ENCODE data around the gene ZFAND3. TPM values are rescaled to one million over a fixed set of nuclear protein-coding genes. Genes with fewer than 3 reads are reported as not detected.

ZFAND3 gene
- total and polyA plus RNA-seq, 8 donors = 19.8 to 164 (median 37.3) TPM

DNA sequence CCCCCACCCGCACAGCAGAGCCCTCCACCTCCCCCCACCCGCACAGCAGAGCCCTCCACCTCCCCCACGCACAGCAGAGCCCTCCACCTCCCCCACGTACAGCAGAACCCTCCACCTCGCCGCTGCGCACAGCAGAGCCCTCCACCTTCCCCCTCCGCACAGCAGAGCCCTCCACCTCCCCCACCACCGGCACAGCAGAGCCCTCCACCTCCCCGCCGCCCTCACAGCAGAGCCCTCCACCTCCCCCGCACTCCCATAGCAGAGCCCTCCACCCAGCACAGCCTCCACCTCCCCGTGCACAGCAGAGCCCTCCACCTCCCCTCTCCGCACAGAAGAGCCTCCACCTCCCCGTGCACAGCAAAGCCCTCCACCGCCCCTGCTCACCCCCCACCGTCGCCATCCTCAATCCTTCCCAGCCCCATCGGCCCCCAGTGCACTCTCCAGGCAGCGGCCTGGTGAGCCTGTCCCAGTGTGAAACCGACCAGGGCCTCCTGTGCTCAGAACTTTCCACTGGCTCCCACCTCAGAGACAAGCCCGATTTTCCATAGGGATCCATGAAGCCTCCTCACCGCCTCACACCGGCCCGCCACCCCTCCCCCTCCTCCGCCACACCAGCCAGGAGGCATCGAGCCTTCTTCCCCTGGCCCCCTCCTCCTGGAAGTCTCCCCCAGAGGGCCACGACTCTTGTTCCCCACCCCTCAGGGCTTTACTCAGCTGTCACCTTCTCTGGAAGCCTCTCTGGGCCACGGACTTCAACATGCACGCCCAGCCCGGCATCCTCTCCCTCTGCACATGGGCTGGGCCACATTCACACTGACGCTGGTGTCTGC, 347.1 kb downstream of the ZFAND3 start:
- Histone ChIP-seq H3K27me3 (no peaks in the 10 kb centered on the region), H3K9me3 (no peaks in the 10 kb centered on the region), H3K36me3 (no peaks in the 10 kb centered on the region), H3K4me1 (peaks cover 0 to 20% (median 3%) of the 10 kb centered on the region in 4 donors), H3K27ac (no peak overlapping the region), H3K4me3 (no peak overlapping the region)
- no peak for DNase-seq
- WGBS, 5 donors = 73 to 83% (median 77%) methylated on average over 25 to 32 of the region's 32 CpGs
- intact Hi-C loops (cut with DNase I; ENCODE audit: low total_unique reads) = no loop called here
- TF ChIP-seq, protein P1, sequence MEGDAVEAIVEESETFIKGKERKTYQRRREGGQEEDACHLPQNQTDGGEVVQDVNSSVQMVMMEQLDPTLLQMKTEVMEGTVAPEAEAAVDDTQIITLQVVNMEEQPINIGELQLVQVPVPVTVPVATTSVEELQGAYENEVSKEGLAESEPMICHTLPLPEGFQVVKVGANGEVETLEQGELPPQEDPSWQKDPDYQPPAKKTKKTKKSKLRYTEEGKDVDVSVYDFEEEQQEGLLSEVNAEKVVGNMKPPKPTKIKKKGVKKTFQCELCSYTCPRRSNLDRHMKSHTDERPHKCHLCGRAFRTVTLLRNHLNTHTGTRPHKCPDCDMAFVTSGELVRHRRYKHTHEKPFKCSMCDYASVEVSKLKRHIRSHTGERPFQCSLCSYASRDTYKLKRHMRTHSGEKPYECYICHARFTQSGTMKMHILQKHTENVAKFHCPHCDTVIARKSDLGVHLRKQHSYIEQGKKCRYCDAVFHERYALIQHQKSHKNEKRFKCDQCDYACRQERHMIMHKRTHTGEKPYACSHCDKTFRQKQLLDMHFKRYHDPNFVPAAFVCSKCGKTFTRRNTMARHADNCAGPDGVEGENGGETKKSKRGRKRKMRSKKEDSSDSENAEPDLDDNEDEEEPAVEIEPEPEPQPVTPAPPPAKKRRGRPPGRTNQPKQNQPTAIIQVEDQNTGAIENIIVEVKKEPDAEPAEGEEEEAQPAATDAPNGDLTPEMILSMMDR (IDR thresholded peaks at IDR 0.05) = no peak
- TF ChIP-seq POLR2A (IDR thresholded peaks at IDR 0.05) (no peak), POLR2AphosphoS5 (IDR thresholded peaks at IDR 0.05) (no peak), EP300 (IDR thresholded peaks at IDR 0.05) (no peak)

- no peak for TF ChIP-seq EP300 (IDR thresholded peaks at IDR 0.05)
- TF ChIP-seq POLR2AphosphoS5 (IDR thresholded peaks at IDR 0.05) = no peak
- TF ChIP-seq, protein P1 (IDR thresholded peaks at IDR 0.05) = no peak
- TF ChIP-seq POLR2A (IDR thresholded peaks at IDR 0.05) = no peak
- Histone ChIP-seq H3K36me3 (no peaks in the 10 kb centered on the region), H3K4me3 (no peak overlapping the region), H3K27me3 (no peaks in the 10 kb centered on the region), H3K9me3 (no peaks in the 10 kb centered on the region), H3K4me1 (peaks cover 0 to 20% (median 3%) of the 10 kb centered on the region in 4 donors), H3K27ac (no peak overlapping the region)
- no peak for DNase-seq
- intact Hi-C loops (cut with DNase I; ENCODE audit: low total_unique reads) = no loop called here
- WGBS, 5 donors = 88 to 91% (median 90%) methylated on average over 7 to 11 of the region's 11 CpGs
Observed at GRCh38 chr6:38167598-38167997, 348.1 kb downstream of the ZFAND3 start.

- 88 to 97% (median 92%) methylated on average over 12 to 13 of the region's 13 CpGs for WGBS, 5 donors
- H3K36me3 ChIP-seq = peaks cover 0 to 2% (median 0%) of the 10 kb centered on the region in 4 donors
- no peak for DNase-seq
- peaks cover 0 to 20% (median 3%) of the 10 kb centered on the region in 4 donors for H3K4me1 ChIP-seq
- intact Hi-C loops (cut with DNase I; ENCODE audit: low total_unique reads) = no loop called here
- H3K27ac ChIP-seq = no peak overlapping the region
- H3K27me3 ChIP-seq = no peaks in the 10 kb centered on the region
- TF ChIP-seq, protein P1 (IDR thresholded peaks at IDR 0.05) = no peak
- TF ChIP-seq POLR2A (IDR thresholded peaks at IDR 0.05) = no peak
- no peak for TF ChIP-seq EP300 (IDR thresholded peaks at IDR 0.05)
- TF ChIP-seq POLR2AphosphoS5 (IDR thresholded peaks at IDR 0.05) = no peak
- no peaks in the 10 kb centered on the region for H3K9me3 ChIP-seq
- no peak overlapping the region for H3K4me3 ChIP-seq
Observed at GRCh38 chr6:38168126-38168525, 348.6 kb downstream of the ZFAND3 start.

DNA sequence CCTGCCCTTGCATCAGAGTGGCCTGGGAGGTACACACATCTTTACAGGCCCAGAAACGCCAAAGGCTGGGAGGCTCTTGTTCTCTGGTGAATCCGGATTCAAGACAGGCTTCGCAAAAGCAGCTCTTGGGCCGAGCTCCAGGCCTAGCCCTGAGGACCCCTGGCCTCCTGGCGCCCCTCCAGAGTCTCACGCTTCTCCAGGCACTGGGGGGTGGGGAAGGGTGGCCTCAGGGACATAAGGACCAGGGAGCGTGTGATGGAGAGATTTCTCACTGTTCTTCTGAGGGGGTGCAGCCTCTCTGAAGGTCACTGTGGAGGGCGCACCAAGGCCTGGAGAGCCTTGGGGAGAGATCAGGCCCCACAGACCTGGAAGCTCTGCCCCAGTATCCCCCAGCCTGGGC, 349.2 kb downstream of the ZFAND3 start:
- no peaks in the 10 kb centered on the region for H3K27me3 ChIP-seq
- no peak overlapping the region for H3K4me3 ChIP-seq
- WGBS, 5 donors = 70 to 90% (median 89%) methylated on average over 2 to 8 of the region's 8 CpGs
- no peak for DNase-seq
- H3K27ac ChIP-seq = no peak overlapping the region
- intact Hi-C loops (cut with DNase I; ENCODE audit: low total_unique reads) = no loop called here
- H3K4me1 ChIP-seq = peaks cover 0 to 20% (median 3%) of the 10 kb centered on the region in 4 donors
- H3K9me3 ChIP-seq = no peaks in the 10 kb centered on the region
- H3K36me3 ChIP-seq = peaks cover 0 to 7% (median 5%) of the 10 kb centered on the region in 4 donors
- TF ChIP-seq EP300 (IDR thresholded peaks at IDR 0.05) (no peak), POLR2AphosphoS5 (IDR thresholded peaks at IDR 0.05) (no peak), POLR2A (IDR thresholded peaks at IDR 0.05) (no peak)
- TF ChIP-seq, protein P1 (IDR thresholded peaks at IDR 0.05) = no peak

All from stomach (tissue), 9 donors.